ENCODE measurements around the gene PSTPIP1.

Gene PSTPIP1

DNA sequence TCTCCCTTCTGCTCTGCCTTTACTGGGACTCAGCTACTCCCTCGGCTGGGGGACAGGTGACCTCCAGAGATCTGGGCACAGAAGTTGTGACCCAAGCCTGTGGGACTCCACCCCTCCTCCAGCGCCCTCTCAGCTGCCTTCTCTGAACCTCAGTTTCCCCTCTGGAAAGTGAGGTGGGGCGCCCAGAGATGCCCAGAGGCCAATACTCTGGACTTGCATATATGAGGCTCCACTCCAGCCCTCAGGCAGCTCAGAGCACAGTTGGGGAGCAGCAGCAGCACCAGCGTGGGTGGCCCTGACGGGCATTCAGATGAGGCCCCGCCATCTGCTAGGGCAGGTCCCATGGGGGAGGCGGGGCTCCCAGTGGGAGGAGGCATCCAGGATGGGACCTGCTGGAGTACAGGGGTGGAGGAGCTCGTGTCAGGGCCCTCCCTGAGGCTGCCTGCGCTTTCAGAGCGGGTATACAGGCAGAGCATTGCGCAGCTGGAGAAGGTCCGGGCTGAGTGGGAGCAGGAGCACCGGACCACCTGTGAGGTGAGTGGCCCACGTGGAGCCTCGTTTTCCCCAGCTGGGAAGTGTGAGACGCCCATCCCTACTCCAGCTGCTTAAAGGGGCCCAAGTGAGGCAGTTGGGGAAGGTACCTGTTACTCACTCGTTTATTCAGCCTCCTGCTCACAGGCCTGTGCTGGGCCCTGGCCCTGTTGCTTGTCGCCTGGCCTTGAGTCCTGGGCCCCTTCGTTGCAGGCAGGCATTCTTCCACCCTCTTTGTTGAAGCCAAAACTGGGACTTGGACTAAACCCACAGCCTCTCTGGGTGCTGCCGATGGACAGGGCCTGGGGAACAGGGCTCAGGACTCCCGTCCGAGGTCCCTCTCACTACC lies 35.4 kb downstream of the PSTPIP1 start:
- TF ChIP-seq SIN3A (IDR thresholded peaks at IDR 0.05; ENCODE audit: borderline replicate concordance, insufficient read depth, low read length) (no peak), FOXP2 (optimal IDR thresholded peaks at IDR 0.05; ENCODE audit: borderline replicate concordance, extremely low read depth, extremely low read length, insufficient read depth) (no peak), TAF1 (IDR thresholded peaks at IDR 0.05; ENCODE audit: borderline replicate concordance, insufficient read depth, low read length) (no peak), POLR2AphosphoS5 (IDR thresholded peaks at IDR 0.05; ENCODE audit: low read depth, low read length) (no peak)
- TF ChIP-seq, protein P1, sequence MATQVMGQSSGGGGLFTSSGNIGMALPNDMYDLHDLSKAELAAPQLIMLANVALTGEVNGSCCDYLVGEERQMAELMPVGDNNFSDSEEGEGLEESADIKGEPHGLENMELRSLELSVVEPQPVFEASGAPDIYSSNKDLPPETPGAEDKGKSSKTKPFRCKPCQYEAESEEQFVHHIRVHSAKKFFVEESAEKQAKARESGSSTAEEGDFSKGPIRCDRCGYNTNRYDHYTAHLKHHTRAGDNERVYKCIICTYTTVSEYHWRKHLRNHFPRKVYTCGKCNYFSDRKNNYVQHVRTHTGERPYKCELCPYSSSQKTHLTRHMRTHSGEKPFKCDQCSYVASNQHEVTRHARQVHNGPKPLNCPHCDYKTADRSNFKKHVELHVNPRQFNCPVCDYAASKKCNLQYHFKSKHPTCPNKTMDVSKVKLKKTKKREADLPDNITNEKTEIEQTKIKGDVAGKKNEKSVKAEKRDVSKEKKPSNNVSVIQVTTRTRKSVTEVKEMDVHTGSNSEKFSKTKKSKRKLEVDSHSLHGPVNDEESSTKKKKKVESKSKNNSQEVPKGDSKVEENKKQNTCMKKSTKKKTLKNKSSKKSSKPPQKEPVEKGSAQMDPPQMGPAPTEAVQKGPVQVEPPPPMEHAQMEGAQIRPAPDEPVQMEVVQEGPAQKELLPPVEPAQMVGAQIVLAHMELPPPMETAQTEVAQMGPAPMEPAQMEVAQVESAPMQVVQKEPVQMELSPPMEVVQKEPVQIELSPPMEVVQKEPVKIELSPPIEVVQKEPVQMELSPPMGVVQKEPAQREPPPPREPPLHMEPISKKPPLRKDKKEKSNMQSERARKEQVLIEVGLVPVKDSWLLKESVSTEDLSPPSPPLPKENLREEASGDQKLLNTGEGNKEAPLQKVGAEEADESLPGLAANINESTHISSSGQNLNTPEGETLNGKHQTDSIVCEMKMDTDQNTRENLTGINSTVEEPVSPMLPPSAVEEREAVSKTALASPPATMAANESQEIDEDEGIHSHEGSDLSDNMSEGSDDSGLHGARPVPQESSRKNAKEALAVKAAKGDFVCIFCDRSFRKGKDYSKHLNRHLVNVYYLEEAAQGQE (IDR thresholded peaks at IDR 0.05; ENCODE audit: insufficient read depth in 1 of 2, low read depth in 2 of 2, low read length in 2 of 2), result no peak

DNA sequence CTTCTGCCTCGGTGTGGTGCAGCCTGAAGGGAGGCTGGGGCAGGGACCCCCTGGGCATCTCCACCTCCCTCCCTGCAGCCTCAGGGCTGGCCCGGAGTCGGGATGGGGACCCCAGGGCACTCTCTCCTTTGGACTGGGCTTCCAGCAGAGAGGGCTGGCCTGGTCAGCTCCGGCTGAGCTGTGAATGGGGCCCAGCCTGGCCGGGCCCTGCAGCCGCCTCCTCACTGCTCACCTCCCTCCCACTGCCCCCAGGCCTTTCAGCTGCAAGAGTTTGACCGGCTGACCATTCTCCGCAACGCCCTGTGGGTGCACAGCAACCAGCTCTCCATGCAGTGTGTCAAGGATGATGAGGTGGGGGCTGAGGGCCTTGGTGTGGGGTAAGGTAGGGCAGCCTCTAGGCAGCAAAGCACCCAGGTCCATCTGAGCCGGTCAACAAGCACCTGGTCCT lies 36.0 kb downstream of the PSTPIP1 start:
- TF ChIP-seq, protein P1 (IDR thresholded peaks at IDR 0.05; ENCODE audit: insufficient read depth in 1 of 2, low read depth in 2 of 2, low read length in 2 of 2), result no peak
- TF ChIP-seq TAF1 (IDR thresholded peaks at IDR 0.05; ENCODE audit: borderline replicate concordance, insufficient read depth, low read length) (no peak), POLR2AphosphoS5 (IDR thresholded peaks at IDR 0.05; ENCODE audit: low read depth, low read length) (no peak), SIN3A (IDR thresholded peaks at IDR 0.05; ENCODE audit: borderline replicate concordance, insufficient read depth, low read length) (no peak), FOXP2 (optimal IDR thresholded peaks at IDR 0.05; ENCODE audit: borderline replicate concordance, extremely low read depth, extremely low read length, insufficient read depth) (no peak)

DNA sequence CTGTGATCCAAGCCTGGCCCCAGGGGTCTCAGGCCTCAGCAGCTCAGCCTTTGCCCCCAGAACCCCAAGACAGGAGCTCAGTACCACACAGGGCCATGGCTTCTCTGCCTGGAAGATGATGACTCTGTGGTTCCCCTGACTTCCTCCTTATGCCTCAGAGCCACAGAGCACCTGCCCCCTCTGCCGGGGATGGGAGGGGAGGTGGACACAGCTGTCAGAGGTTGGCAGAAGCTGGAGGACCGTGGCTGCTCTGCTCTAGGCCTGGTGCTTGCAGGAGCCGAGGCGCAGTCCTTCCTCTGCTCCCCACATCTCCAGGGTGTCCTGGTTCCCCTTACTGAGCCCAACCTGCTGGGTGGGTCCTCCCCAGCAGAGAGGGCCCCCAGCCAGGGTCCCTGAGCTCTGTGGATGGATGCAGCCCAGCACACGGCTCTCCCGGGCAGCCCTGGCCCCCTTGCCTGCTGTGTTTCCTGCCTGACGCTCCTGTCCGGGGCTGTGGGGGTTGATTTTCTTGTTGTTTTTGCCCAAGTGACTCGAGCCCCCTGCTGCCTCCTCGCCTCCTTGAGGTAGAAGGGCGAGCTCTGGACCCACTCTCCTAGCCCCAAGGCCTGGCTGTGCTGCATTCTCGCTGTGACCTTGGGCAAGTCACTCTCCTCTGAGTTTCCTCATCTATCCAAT lies 36.6 kb downstream of the PSTPIP1 start:
- TF ChIP-seq FOXP2 (optimal IDR thresholded peaks at IDR 0.05; ENCODE audit: borderline replicate concordance, extremely low read depth, extremely low read length, insufficient read depth) (peak; percentile 42), POLR2AphosphoS5 (IDR thresholded peaks at IDR 0.05; ENCODE audit: low read depth, low read length) (no peak)

DNA sequence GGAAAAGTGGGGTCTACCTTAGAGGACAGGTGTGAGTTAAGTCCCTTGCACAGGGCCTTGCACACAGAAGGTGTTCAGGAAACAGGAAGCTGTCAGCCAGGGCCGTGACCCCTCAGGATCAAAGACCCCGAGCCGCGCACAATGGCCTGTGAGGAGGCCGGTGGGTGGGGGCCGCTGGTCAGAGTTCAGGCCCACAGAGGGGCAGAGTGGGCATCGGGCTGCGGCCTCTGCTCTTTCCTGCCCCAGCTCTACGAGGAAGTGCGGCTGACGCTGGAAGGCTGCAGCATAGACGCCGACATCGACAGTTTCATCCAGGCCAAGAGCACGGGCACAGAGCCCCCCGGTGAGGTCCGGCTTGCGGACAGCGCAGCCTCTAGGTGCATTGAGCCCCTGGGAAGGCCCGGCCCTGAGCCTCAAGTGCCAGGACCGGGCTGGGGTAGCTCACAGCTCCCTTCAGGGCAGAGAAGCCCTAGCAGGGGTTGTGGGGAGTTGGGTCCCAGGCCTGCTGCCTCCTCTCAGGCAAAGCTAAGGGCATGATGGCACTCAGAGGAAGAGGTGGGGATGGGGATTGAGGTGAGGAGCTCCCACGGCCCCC lies 37.2 kb downstream of the PSTPIP1 start:
- TF ChIP-seq POLR2AphosphoS5 (IDR thresholded peaks at IDR 0.05; ENCODE audit: low read depth, low read length) (no peak), FOXP2 (optimal IDR thresholded peaks at IDR 0.05; ENCODE audit: borderline replicate concordance, extremely low read depth, extremely low read length, insufficient read depth) (no peak), TAF1 (IDR thresholded peaks at IDR 0.05; ENCODE audit: borderline replicate concordance, insufficient read depth, low read length) (no peak), SIN3A (IDR thresholded peaks at IDR 0.05; ENCODE audit: borderline replicate concordance, insufficient read depth, low read length) (no peak)
- TF ChIP-seq, protein P1 (IDR thresholded peaks at IDR 0.05; ENCODE audit: insufficient read depth in 1 of 2, low read depth in 2 of 2, low read length in 2 of 2), result no peak

DNA sequence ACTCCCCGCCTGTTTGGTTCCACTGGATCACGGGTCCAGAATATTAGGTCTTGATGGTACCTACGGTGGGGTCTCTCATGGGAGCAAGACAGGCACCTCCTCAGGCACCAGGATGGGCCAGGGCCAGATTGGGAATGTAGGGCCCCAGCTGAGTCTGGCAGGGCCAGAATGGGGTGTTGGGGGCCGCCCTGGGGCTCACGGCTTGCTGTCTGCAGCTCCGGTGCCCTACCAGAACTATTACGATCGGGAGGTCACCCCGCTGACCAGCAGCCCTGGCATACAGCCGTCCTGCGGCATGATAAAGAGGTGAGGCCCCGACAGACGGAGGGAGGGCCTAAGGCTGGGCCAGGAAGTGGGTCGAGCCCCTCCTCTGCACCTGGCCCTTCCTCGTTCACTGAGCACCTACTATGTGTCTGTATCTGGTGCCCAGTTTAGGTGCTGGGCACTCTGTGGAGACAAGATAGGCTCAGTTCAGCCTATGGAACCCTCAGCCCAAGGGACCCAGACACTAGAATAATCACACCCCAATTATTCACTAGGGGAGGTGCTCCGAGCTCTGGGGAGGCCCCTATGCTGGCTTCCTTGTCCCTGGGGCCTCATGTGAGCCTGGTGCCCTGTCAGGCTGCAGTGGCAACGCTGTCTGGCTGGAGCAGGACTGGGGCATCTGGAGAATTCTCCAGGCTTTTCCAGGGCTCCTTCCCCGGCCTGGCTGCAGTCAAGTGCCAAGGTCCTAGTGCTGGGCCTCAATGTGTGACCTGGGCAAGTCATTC lies 37.9 kb downstream of the PSTPIP1 start:
- TF ChIP-seq SIN3A (IDR thresholded peaks at IDR 0.05; ENCODE audit: borderline replicate concordance, insufficient read depth, low read length), result no peak
- no peak for TF ChIP-seq TAF1 (IDR thresholded peaks at IDR 0.05; ENCODE audit: borderline replicate concordance, insufficient read depth, low read length)
- TF ChIP-seq, protein P1 (IDR thresholded peaks at IDR 0.05; ENCODE audit: insufficient read depth in 1 of 2, low read depth in 2 of 2, low read length in 2 of 2), result no peak
- no peak for TF ChIP-seq FOXP2 (optimal IDR thresholded peaks at IDR 0.05; ENCODE audit: borderline replicate concordance, extremely low read depth, extremely low read length, insufficient read depth)
- TF ChIP-seq POLR2AphosphoS5 (IDR thresholded peaks at IDR 0.05; ENCODE audit: low read depth, low read length), result no peak
